Testis (tissue), 3 donors: Measurements from ENCODE around the gene APOL5. TPM values are rescaled to one million over a fixed set of nuclear protein-coding genes. Genes with fewer than 3 reads are reported as not detected.
"Not testable (repeated sequence)": the region's sequence is repeated elsewhere in the genome, so short reads cannot be mapped to it uniquely, and the experiment has no call there.

Source experiments
- DNase-seq: peaks from one replicate; pipeline ENCODE4 v3.0.0-alpha.2; 2019
- H3K27ac ChIP-seq, 2 donors: fragments of 200-600 bp; sonication (generic); one replicate each; pipeline ENCODE4 v1.5.1; 2019
- H3K27me3 ChIP-seq: fragments of 200-600 bp; sonication (generic); one replicate; pipeline ENCODE4 v1.5.1; 2019
- H3K36me3 ChIP-seq: fragments of 200-600 bp; sonication (generic); one replicate; pipeline ENCODE4 v1.5.1; 2017; ENCODE audit warnings: low read depth; ENCODE audit errors: missing control alignments
- H3K4me1 ChIP-seq: fragments of 200-600 bp; sonication (generic); one replicate; pipeline ENCODE4 v1.5.1; 2019
- H3K4me3 ChIP-seq, 2 donors: fragments of 200-600 bp; sonication (generic); one replicate each; pipeline ENCODE4 v1.5.1; 2017 to 2019
- H3K9me3 ChIP-seq: fragments of 200-600 bp; sonication (generic); one replicate; pipeline ENCODE4 v1.5.1; 2017
- POLR2A ChIP-seq: fragments of 450-650 bp; IDR thresholded peaks from one replicate; pipeline ENCODE4 v1.6.1; 2017; ENCODE audit warnings: antibody characterized with exemption, mild to moderate bottlenecking, moderate library complexity
- WGBS, 2 donors: methylation state at CpG; one replicate each; pipeline ENCODE4 v1.1.5; 2018; 5-methylcytosine and 5-hydroxymethylcytosine counted together
- intact Hi-C: fragments of 100-400 bp; cut with DNase I; formaldehyde crosslinking; loops from one replicate; pipeline ENCODE4 v1.15.1; 2023; ENCODE audit warnings: low total_unique reads
- polyA plus RNA-seq: library from polyadenylated mRNA; stranded (reverse); fragments of 350-450 nt; fragmentation: Illumina TruSeq; extraction: RNeasy Lipid Tissue Mini Kit (QIAGEN cat#74804); gene quantifications from one replicate; pipeline ENCODE4 v1.2.3, GENCODE V29; 2014; ENCODE audit warnings: low read depth, low replicate concordance; ENCODE audit not compliant: insufficient read depth
- total RNA-seq, 2 donors: library from RNA; depleted of rRNA; stranded (reverse); fragments of >200 nt; gene quantifications; one replicate each; pipeline ENCODE4 v1.2.3, GENCODE V29; 2016
- TF ChIP-seq, protein P1 (sequence below), 3 experiments: fragments of 450-650 bp in 2 of 3; fragments of 200-600 bp in 1 of 3; sonication (generic) in 1 of 3; IDR thresholded peaks; one replicate each; pipeline ENCODE4 v1.5.1; 2016 to 2019; ENCODE audit warnings: antibody characterized with exemption in 3 of 3, mild to moderate bottlenecking in 2 of 3, moderate library complexity in 1 of 3

APOL5 gene
- total and polyA plus RNA-seq, 3 donors from 2014 or later: 0.31 to 0.74 TPM; not detected in 1

- TF ChIP-seq, protein P1, sequence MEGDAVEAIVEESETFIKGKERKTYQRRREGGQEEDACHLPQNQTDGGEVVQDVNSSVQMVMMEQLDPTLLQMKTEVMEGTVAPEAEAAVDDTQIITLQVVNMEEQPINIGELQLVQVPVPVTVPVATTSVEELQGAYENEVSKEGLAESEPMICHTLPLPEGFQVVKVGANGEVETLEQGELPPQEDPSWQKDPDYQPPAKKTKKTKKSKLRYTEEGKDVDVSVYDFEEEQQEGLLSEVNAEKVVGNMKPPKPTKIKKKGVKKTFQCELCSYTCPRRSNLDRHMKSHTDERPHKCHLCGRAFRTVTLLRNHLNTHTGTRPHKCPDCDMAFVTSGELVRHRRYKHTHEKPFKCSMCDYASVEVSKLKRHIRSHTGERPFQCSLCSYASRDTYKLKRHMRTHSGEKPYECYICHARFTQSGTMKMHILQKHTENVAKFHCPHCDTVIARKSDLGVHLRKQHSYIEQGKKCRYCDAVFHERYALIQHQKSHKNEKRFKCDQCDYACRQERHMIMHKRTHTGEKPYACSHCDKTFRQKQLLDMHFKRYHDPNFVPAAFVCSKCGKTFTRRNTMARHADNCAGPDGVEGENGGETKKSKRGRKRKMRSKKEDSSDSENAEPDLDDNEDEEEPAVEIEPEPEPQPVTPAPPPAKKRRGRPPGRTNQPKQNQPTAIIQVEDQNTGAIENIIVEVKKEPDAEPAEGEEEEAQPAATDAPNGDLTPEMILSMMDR (IDR thresholded peaks at IDR 0.05): no peak
- TF ChIP-seq POLR2A: no peak
- Histone ChIP-seq H3K27me3 (no peaks in the 10 kb centered on the region), H3K4me3 (no peak overlapping the region), H3K27ac (no peak overlapping the region), H3K9me3 (no peaks in the 10 kb centered on the region), H3K4me1 (no peaks in the 10 kb centered on the region), H3K36me3 (no peaks in the 10 kb centered on the region)
- DNase-seq: no peak
- WGBS, 2 donors: 64 to 70% methylated on average over 14 of the region's 14 CpGs
- intact Hi-C loops: no loop called here
These were observed 20.5 kb upstream of the APOL5 start for GRCh38 chr22:35697142-35697541.

GRCh38 chr22:35699852-35700251 lies 17.8 kb upstream of the APOL5 start:
- H3K27me3 ChIP-seq, H3K4me1 ChIP-seq, DNase-seq, intact Hi-C loops, H3K36me3 ChIP-seq, H3K9me3 ChIP-seq, H3K4me3 ChIP-seq, H3K27ac ChIP-seq: not testable (repeated sequence)
- WGBS, 2 donors: 57 to 60% methylated on average over 6 of the region's 6 CpGs

GRCh38 chr22:35703861-35704584 lies 13.6 kb upstream of the APOL5 start:
- Histone ChIP-seq H3K4me3 (no peak overlapping the region), H3K27ac (no peak overlapping the region), H3K36me3 (no peaks in the 10 kb centered on the region), H3K9me3 (no peaks in the 10 kb centered on the region), H3K4me1 (no peaks in the 10 kb centered on the region), H3K27me3 (no peaks in the 10 kb centered on the region)
- WGBS, 2 donors: 75% methylated on average over 7 of the region's 7 CpGs
- TF ChIP-seq POLR2A: no peak
- TF ChIP-seq, protein P1 (IDR thresholded peaks at IDR 0.05): no peak
- no peak for DNase-seq
- intact Hi-C loops: no loop called here

- TF ChIP-seq, protein P1 (IDR thresholded peaks at IDR 0.05): no peak
- no peak for TF ChIP-seq POLR2A
- Histone ChIP-seq H3K9me3 (no peaks in the 10 kb centered on the region), H3K27me3 (no peaks in the 10 kb centered on the region), H3K27ac (no peak overlapping the region), H3K36me3 (no peaks in the 10 kb centered on the region), H3K4me1 (no peaks in the 10 kb centered on the region), H3K4me3 (no peak overlapping the region)
- WGBS, 2 donors: 95 to 96% methylated on average over 3 of the region's 3 CpGs
- intact Hi-C loops: no loop called here
- no peak for DNase-seq
These were observed 12.5 kb upstream of the APOL5 start for GRCh38 chr22:35705141-35705540.

- TF ChIP-seq, protein P1 (IDR thresholded peaks at IDR 0.05): no peak
- TF ChIP-seq POLR2A: no peak
- intact Hi-C loops: no loop called here
- Histone ChIP-seq H3K36me3 (no peaks in the 10 kb centered on the region), H3K4me1 (no peaks in the 10 kb centered on the region), H3K4me3 (no peak overlapping the region), H3K27me3 (no peaks in the 10 kb centered on the region), H3K9me3 (no peaks in the 10 kb centered on the region), H3K27ac (no peak overlapping the region)
- 63 to 68% methylated on average over 7 of the region's 7 CpGs for WGBS, 2 donors
- DNase-seq: no peak
These were observed 9.2 kb upstream of the APOL5 start for GRCh38 chr22:35708453-35708852.
